Measurements from ENCODE around the gene CAMSAP1.

The CAMSAP1 gene

DNA sequence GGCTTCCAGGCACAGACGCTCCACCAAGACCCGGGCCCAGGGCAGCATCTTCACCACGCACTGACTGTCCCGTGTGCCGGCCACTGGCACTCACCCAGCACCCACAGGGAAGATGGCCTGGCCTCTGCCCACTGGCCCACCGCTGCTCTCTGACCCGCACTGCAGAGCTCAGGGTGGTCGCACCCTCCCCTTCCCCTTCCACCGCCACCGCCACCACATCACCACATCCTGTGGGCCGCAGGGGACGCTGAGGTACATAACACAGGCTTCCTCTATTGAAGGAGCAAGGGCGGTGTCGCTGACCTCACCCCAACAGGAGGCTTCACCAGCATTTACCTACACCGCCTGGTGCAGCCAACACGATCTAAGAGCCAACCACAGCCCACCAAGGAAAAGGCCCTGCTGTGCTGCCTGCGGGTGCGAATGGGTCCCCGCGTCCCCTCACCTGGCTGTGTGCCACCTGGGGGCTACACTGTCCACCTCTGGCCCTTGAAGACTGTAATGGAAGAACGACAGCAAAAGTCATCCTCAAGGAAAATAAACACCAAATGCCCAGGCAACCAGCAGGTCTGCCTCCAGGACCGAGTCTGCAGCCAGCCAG lies 101.8 kb downstream of the CAMSAP1 start:
- no peak for DNase-seq

- DNase-seq = no peak
These were observed 102.5 kb downstream of the CAMSAP1 start for GRCh38 chr9:135804581-135805421.

GRCh38 chr9:135803441-135803840 lies 103.9 kb downstream of the CAMSAP1 start:
- no peak for DNase-seq

DNA sequence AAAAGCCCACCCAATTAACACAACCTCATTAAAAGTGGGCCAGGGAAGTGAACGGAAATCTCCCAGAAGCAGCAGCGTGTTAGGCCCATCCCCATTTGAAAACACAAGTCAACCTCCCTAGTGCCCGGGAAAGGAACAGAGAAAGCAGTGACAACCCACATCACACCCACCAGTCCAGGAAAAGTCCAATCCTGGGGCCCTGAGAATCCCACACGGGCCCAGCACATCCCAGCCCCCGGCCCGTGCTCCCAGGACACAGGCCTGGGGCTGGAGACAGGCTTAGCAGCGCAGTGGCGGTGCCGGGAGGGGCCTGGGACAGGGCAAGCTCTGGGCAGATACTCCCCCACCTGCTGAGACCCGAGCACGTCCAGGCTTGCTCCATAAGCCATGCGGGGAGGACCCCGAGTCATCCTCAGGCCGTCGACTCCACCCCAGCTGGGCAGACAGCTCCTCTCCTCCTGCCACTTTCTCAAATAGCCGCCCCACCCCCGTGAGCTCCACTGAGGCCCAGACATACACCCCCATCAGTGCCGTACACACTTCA lies 104.4 kb downstream of the CAMSAP1 start:
- no peak for DNase-seq

DNA sequence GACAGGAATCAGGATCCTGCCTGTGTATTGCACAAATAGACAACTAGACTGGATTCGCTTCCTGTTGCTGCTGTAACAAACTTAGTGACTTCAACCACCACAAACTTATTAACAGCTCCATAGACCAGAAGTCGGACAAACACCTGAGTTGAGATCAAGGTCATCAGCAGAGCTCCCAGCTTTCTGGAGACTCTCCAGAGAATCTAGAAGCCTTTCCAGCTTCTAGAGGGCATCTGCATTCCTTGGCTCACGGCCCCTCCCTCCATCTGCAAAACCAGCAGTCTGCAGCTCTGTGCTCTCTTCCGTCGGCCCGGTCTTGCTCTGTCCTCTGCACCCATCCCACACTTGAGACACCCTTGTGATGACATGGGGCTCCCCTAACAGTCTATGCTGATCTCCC lies 106.3 kb downstream of the CAMSAP1 start:
- no peak for DNase-seq

- DNase-seq = no peak
These were observed 108.1 kb downstream of the CAMSAP1 start for GRCh38 chr9:135799261-135799660.

- no peak for DNase-seq
These were observed 109.1 kb downstream of the CAMSAP1 start for GRCh38 chr9:135798263-135798585.

- DNase-seq = peak; percentile 81
These were observed 109.7 kb downstream of the CAMSAP1 start for GRCh38 chr9:135797507-135798262.

DNA sequence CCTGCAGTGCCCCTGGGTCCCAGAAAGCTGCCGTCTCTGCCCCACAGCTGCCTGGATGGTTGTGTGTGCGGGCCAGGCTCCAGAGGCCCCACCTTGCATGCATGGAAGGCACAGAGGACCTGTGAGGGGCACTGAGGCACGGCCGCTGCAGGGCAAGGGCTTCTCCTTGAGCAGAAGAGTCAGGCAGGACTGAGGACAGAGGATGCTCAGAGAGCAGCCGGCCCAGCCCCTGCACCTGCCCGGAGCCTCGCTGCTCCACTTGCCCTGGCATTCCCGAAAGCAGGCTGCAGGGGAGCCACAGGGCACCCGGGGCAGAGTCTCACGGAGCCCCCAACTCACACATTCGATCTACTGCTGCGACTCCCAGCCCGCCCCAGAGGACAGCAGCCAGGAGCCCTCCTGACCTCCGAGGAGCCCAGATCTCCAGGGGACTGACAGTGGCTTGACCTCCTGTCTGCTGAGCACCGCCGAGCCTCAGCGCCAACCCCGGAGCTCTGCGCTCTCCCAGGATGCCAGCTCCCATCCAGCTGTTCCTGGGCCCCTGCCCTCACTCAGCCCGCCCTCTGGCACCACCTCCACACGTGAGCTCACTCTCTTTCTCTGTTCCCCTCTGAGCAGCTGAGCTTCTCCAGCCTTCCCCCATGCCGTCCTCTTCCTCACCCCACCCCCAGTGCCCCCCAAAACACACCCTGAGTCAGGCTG lies 110.4 kb downstream of the CAMSAP1 start:
- DNase-seq = no peak

GRCh38 chr9:135795391-135795790 lies 112.0 kb downstream of the CAMSAP1 start:
- no peak for DNase-seq

DNA sequence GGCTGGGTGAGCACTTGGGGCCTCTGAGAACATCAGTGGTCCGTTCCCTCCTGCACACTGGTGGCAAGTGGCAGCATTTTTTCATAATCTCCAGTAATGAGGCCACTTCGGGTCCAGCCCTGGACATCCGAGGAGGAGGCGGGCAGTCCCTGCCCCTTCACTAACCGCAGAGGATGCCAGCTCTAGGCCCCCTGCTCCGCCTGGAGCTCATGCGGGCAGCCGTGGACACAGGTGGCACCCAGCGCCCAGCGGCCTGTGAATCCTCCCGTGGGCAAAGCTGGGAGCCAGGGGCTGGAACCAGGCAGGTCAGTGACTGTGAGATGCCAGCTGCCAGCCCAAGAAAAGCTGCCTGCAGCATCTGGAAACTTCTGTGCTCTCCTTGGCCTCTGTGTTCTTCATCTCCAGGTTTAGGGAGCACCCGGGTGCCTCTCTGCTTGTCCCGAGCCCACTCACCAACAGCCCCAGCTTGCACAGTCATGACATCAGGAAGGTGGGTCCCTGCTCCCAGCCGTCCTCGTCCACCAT lies 112.9 kb downstream of the CAMSAP1 start:
- DNase-seq = no peak

GRCh38 chr9:135794057-135794335 lies 113.3 kb downstream of the CAMSAP1 start:
- no peak for DNase-seq

DNA sequence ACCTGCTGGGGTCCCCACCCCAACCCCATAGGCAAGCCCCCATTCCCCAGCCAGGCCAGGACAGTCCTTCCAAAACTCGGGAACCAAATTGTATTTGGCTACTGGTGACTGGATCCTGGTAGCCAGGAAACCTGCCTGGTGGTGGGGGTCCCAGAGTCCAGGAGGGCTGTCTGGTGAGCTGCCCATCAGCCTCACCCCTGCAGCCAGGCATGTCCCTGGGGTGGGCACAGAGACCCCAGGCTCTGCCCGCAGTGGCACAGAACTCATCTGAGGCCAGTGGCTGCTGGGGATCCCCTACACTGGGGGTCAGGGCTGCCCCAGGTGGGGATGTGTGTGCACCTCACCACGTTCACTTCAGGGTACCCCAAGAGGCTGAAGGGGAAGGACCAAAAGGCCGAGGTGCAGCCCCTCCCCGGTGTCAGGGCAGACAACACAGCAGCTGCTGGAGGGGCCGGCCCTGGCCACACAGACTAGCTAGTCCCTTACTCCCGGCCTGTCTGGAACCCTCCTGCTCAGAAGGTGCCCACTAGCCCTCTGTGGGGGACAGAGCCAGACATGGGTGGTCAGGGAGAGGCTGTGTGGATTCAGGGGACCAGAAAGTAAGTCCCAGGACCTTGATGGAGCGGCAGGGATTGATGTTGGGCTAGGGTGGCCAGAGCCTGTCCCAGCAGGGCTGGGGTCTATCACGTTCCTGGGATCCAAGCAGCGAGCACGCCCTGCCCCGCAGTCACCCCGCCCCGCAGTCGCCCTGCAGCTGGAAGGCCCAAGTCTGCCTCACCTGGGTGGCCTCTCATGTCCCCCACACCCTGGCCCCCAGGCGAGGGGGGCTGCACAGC lies 113.9 kb downstream of the CAMSAP1 start:
- DNase-seq = no peak

- DNase-seq = no peak
These were observed 114.8 kb downstream of the CAMSAP1 start for GRCh38 chr9:135792268-135793128.

DNA sequence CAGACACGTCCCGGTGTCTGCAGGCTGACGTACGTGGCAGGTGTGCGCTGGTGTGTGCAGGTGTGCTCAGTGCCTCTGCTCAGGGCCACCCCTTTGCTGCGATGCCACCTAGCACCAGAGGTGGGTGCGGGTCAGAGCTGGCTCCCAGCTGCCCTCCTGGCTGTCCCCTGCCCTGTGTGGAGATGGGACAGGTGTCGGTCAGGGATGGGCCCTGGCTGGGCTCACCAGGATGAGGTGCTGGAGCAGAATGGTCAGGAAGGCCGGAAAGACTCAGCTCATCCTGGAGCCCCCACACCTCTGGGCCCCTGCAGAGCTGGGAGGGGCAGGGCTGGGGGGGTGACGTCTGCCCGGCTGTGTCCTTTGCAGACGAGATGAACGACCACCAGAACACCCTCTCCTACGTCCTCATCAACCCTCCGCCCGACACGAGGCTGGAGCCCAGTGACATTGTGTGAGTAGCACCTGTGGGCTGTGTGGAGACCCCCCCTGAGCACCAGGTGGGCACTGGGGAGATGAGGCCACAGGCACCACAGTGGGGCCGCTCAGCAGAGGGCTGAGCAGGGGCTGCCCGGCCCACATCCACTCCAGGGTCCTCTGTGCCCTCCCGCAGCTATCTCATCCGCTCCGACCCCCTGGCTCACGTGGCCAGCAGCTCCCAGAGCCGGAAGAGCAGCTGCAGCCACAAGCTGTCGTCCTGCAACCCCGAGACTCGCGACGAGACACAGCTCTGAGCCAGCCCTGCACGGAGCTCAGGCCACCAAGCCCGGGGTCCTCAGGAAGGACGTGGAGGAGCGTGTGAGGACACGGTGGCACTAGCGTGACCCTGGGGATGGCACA lies 115.7 kb downstream of the CAMSAP1 start:
- no peak for DNase-seq

DNA sequence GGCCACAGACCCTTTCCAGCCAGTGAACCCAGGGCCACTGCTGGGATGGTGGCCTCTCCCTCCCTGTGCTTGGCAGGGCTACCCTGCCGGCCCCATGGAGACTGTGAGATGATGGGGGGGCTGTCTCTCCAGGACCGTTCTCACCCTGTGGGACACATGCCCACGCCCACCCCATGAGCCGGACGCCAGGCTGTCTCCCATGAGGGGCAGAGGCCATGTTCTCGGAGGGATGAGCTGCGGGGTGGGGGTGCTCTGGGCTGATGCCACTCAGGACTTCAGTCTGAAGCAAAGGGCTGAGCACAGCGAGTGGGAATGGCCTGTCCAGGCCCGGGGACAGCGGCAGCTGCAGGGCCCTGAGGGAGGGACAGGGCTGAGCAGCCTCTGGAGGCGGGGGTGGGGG lies 116.5 kb downstream of the CAMSAP1 start:
- DNase-seq = no peak

DNA sequence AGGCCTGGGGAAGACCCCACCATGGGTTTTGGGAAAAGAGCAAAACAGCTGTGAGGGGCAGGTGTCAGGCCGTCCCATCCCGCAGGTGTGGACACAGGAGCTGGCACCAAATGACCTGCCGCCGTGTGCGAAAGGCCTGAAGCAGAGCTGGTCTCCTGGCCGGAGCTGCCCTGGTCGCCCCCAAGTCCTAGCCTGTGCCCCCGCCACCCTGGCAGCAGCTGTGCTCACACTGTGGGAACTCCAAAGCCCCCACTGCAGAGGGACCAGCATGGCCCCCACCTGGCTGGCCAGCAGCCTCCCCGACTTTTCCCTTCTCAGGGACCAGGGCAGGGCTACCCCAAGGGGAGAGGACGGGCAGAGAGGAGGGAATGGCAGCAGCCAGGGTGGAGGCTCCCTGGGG lies 117.0 kb downstream of the CAMSAP1 start:
- no peak for DNase-seq

DNA sequence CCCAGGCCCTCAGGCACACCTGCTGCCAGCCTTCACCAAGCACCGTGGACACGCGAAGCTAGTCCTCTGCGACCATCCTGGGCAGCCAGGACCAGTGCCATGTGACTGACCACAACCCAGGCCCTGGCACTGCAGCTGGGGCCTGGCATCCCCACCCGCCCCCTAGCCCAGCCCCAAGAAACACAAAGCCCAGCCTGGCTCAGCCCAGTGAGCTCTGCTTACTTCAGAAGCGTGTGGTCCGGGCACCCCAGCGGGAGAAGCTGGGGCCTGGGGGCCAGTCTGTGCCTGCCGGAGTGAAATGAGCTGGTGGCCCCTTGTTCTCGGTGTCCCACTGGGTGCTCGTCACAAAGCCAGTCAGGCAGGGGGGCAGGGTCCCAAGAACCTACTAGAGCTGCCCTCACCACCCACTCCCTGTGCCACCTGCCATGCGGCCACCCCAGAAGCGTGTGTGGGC lies 117.5 kb downstream of the CAMSAP1 start:
- DNase-seq = no peak

- no peak for DNase-seq
These were observed 118.6 kb downstream of the CAMSAP1 start for GRCh38 chr9:135788576-135789300.
